AG04449 (cell line): ENCODE measurements around the gene CBFA2T3.

Source experiments
- CTCF ChIA-PET: fragments of 350-600 bp; formaldehyde crosslinking; extraction: SDS; loops from one replicate; lab custom pipeline; 2021; ENCODE audit warnings: antibody characterized with exemption; lab: Yijun Ruan, JAX
- POLR2A ChIA-PET: fragments of 400-600, 350-600 bp; formaldehyde crosslinking; extraction: SDS; loops from one replicate; lab custom pipeline; 2020; ENCODE audit warnings: antibody characterized with exemption, inconsistent platforms; lab: Yijun Ruan, JAX
- DNase-seq: peaks from one replicate; pipeline ENCODE4 v3.0.0-alpha.2; 2010; ENCODE audit warnings: low read depth, low spot score
- H3K4me3 ChIP-seq: 2 replicates; pipeline ENCODE4 v1.5.1; 2011; ENCODE audit warnings: low read depth, mild to moderate bottlenecking, control low read depth, low read length
- CTCF ChIP-seq: IDR thresholded peaks from one replicate; pipeline ENCODE4 v1.5.1; 2011; ENCODE audit warnings: mild to moderate bottlenecking, moderate library complexity, low read length, control low read depth, inconsistent platforms; ENCODE audit not compliant: insufficient read depth; ENCODE audit errors: missing control alignments

The CBFA2T3 gene

GRCh38 chr16:88995746-88996535, 18.9 kb upstream of the CBFA2T3 start:
- no peak overlapping the region for H3K4me3 ChIP-seq
- CTCF ChIA-PET, result no interaction called here
- no peak for DNase-seq
- POLR2A ChIA-PET, result no interaction called here
- no peak for TF ChIP-seq CTCF

- DNase-seq, result no peak
- POLR2A ChIA-PET, result no interaction called here
These were observed 18.2 kb upstream of the CBFA2T3 start for GRCh38 chr16:88995194-88995593.

GRCh38 chr16:88994695-88995094, 17.7 kb upstream of the CBFA2T3 start:
- H3K4me3 ChIP-seq, result no peak overlapping the region
- no peak for DNase-seq
- POLR2A ChIA-PET, result no interaction called here
- TF ChIP-seq CTCF, result no peak
- CTCF ChIA-PET, result no interaction called here

More at GRCh38 chr16:88995194-88995593, 18.2 kb upstream of the CBFA2T3 start:
- H3K4me3 ChIP-seq, result no peak overlapping the region
- no peak for TF ChIP-seq CTCF
- CTCF ChIA-PET, result no interaction called here

GRCh38 chr16:88993946-88994600, 17.1 kb upstream of the CBFA2T3 start:
- TF ChIP-seq CTCF, result no peak
- ChIA-PET POLR2A (no interaction called here), CTCF (no interaction called here)
- H3K4me3 ChIP-seq, result no peak overlapping the region
- no peak for DNase-seq

GRCh38 chr16:88993166-88993761, 16.3 kb upstream of the CBFA2T3 start:
- H3K4me3 ChIP-seq, result no peak overlapping the region
- ChIA-PET CTCF (no interaction called here), POLR2A (no interaction called here)
- DNase-seq, result no peak
- TF ChIP-seq CTCF, result no peak
